Measurements from ENCODE around the gene RFPL2.
"Not testable (repeated sequence)": the region's sequence is repeated elsewhere in the genome, so short reads cannot be mapped to it uniquely, and the experiment has no call there.

RFPL2 gene

DNA sequence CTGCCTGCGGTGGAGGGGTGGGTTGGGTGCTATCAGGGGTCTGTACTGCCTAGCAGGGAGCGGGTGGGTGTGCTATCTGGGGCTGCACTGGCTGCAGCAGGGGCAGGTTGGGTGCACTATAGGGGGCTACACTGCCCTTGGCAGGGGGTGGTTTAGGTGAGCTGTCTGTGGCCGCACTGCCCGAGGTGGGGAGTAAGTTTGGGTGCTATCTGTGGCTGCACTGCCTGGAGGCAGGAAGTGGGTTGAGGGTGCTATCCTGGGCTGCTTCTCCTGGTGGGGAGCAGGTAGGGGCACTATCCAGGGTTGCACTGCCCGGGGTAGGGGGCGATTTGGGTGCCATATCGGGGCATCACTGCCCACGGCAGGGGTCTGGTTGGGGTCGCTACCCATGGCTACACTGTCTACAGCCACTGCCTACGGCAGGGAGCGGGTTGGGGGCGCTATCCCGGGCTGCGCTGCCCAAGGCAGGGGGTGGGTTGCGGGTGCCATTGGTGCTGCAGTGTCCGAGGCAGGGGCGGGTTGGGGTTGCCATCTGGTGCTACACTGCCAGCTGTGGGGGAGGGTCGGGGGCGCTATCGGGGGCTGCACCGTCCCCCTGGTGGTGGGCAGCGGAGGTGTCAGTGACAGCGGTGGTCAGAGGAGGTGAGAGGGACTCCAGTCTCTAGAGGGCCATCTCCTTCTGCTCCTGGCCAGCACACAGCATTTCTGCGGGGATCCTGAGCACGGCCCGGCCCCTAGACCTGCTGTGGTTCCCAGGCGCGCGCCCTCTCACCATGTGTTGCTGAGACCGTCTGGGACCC, 1.3 kb upstream of the RFPL2 start:
- no peak for DNase-seq (ENCODE audit: low read depth)

DNA sequence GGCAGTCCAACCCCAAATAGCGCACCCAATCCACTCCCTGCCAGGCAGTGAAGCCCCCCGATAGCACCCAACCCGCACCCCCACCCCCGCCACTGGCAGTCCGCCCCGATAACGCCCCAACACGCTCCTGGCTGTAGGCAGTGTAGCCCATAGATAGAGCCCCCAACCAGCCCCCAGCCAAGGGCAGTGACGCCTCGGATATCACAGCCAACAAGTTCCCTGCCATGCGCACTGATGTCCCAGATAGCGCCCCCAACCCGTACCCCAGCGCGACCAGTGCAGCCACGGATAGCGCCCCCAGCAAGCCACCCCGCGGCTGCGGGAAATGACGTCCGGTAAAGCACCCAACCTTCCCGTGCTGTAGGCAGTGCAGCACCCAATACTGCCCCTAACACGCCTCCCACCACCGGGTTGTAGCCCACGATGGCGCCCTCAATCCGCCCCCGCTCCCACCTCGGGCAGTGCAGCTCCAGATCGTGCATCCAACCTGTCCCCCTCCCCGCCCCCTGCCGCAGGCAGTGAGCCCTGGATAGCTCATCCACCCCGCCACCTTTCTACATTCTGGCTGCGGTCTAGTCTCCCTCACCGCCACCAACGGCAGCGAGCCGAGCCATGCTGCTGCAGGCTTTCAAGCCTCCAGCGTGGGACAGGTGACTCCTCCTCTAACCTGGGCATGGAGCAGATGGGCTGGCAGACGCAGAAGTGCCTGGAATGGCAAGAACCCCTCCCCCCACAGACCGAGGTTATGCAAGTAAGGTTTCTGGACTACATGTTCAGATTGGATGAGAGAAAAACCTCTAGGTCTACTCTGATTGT, 625 bp downstream of the RFPL2 start:
- no peak for DNase-seq (ENCODE audit: low read depth)

DNA sequence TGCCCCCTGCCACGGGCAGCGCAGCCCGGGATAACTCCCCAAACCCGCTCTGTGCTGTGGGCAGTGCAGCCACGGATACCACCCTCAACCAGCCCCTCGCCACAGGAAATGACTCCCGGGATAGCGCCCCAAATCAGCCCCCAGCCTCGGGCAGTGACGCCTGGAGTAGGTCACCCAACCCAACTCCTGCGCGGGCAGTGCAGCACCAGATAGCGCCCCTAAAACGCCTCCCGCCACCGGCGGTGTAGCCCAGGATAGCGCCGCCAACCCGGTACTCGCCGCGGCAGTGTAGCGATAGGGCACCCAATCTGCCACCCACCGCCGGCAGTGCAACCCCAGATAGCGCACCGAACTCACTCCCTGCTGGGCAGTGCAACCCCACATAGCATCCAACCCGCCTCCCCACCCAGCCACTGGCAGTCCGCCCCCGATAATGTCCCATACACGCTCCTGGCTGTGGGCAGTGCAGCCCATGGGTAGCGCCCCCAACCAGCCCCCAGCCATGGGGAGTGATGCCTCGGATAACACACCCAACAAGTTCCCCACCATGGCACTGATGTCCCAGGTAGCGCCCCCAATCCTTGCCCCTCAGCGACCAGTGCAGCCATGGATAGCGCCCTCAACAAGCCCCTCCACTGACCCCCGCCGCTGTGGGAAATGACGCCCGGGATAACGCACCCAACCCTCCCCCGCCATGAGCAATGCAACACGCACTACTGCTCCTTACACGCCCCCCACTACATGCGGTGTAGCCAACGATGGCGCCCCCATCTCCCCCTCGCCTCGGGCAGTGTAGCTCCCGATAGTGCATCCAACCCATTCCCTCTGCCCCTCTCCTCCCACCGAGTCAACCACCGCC, 1.5 kb downstream of the RFPL2 start:
- DNase-seq (ENCODE audit: low read depth), result no peak

DNA sequence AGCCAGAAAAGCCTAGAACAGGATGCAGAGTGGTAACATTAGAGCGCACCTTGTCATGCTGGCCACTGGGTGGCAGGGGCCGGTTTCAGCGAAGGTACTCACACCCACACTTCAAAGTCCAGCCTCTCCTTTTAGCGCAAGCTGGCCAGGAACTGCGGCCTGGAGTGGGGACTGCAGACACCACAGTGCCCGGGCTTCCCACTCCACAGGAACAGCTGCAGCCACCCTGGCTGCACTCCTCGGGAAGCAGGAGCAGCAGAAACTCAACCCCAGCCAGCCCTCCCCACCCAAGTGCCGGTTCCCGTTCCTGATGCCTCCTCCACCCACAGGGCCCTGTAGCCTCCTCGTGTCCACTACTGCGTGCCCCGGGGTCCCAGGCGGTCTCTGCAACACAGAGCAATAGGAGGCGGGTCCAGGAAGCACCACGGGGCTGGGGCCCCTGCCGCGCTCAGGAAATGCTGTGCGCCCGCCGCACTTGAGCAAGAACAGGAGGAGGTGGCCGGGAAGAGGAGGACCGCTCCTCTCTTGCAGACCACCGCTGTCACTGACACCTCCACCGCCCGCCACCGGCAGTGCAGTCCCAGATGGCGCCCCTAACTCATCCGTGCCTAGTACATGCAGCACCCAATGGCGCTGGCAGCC, 2.2 kb downstream of the RFPL2 start:
- no peak for DNase-seq (ENCODE audit: low read depth)

- no peak for DNase-seq (ENCODE audit: low read depth)
Measured at GRCh38 chr22:32202161-32202538, 2.7 kb downstream of the RFPL2 start.

- DNase-seq (ENCODE audit: low read depth), result no peak
Measured at GRCh38 chr22:32200752-32201151, 4.1 kb downstream of the RFPL2 start.

DNA sequence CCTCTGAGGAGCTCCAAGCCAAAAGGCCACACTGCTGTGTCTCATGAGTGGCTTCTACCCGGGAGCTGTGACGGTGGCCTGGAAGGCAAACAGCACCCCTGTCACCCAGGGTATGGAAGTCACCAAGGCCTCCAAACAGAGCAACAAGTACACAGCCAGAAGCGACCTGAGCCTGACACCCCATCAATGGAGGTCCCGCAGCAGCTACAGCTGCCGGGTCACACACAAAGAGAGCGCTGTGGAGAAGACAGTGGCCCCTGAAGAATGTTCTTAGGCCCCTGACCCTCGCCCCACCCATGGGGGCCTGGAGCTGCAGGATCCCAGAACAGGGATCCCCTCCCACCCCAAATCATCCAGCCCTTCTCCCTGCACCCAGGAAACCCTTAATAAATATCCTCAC, 4.9 kb downstream of the RFPL2 start:
- no peak for DNase-seq (ENCODE audit: low read depth)

- DNase-seq (ENCODE audit: low read depth), result no peak
Measured at GRCh38 chr22:32199341-32199740, 5.5 kb downstream of the RFPL2 start.

- DNase-seq (ENCODE audit: low read depth), result not testable (repeated sequence)
Measured at GRCh38 chr22:32197553-32198226, 7.2 kb downstream of the RFPL2 start.

GRCh38 chr22:32195900-32196299, 9.0 kb downstream of the RFPL2 start:
- not testable (repeated sequence) for DNase-seq (ENCODE audit: low read depth)

- not testable (repeated sequence) for DNase-seq (ENCODE audit: low read depth)
Measured at GRCh38 chr22:32193346-32193745, 11.5 kb downstream of the RFPL2 start.

DNA sequence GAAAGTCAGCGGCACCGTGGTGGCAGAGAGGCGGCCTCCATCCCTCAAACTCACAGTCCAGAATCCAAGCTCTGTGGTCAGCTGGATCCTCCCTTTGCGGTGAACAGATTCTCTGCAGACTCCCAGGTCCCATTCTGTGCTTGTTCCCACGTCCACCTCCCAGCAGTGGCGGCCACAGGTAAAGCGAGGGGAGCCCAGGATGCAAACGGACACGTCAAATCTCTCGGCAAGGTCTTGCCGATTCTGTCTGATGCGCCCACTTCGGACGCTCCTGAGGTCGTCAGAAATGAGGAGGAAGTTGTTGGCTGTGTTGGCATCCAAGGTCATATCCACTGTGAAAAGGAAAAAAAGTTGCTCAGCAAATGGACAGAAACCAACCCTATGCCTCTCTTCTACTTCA, 13.9 kb downstream of the RFPL2 start:
- DNase-seq (ENCODE audit: low read depth), result not testable (repeated sequence)

DNA sequence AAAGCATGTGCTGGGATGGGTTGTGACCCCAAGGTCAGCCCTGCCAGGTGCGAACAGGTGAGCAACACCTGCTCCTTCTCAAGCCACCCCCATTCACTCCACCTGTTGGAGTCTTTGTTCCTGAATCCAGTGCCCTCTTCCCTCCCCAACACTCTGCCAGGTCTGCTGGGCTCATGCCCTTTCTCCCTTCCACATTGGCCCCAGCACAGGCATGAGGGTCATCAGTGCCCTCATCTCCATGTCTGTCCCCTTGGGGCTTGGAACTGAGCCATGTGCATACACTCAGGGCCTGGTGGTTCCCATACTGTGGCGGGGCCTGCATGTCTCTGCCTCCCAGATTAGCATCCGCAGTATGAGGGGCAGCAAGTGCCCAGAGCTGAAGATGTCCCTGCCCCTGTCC, 19.1 kb downstream of the RFPL2 start:
- DNase-seq (ENCODE audit: low read depth), result no peak

DNA sequence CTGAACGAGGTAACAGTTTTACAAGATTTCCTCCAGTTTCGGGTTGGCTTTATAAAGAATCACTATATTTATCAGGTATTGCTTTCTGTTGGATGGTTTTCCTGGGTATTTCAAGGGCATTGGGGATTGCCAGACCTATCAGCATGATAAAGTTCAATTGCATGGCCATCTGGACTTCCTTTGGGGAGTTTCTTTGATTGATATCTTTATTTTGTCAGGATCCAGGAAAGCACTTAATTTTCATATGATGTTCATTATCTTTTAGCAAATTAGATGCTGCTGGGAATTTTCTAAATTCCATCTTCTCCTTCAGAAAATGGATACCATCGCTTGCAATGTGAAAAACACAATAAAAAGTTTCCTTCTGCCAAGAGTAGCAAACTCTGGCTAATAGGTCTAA, 21.2 kb downstream of the RFPL2 start:
- DNase-seq (ENCODE audit: low read depth), result no peak

GRCh38 chr22:32181043-32181442, 23.8 kb downstream of the RFPL2 start:
- no peak for DNase-seq (ENCODE audit: low read depth)

GRCh38 chr22:32177221-32177765, 27.6 kb downstream of the RFPL2 start:
- DNase-seq (ENCODE audit: low read depth), result no peak

- DNase-seq (ENCODE audit: low read depth), result no peak
Measured at GRCh38 chr22:32175683-32176644, 28.9 kb downstream of the RFPL2 start.

DNA sequence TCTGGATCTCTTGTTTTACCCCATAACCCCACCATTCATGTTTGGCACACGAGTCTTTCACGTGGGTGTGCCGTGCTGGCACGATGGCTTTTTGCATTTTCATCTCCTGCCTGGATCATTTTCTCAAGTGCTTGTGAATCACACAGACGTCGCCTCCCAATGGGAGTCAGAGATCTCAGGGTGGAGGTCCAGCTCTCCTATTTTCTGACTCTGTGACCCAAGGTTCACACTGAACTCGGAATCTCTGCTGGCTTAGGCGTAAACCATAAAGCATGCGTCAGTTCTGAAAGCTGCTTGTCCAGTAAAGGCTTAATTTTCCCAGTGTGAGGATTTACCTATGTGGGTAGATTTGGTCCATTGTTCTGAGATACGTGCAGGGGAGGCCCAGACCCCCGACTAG, 29.8 kb downstream of the RFPL2 start:
- DNase-seq (ENCODE audit: low read depth), result no peak

DNA sequence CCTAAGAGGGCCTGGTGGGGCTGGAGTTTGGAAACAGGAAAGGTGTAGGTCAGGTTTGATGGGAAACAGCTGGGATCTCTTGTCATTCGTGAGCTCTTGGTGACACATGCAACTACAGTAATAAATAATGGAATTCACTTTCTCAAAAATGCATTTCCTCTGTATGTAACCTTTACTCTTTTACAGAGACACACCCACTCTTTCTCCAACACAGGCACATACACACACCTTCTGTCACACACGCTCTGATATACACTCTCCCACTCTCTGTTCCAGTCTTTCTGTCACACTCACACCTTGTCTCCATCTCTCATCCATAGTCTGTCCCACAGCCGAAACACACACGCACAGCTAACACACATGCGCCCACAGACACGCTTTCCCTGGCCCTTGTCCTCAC, 39.2 kb downstream of the RFPL2 start:
- no peak for DNase-seq (ENCODE audit: low read depth)
